Right atrium auricular region (tissue), 2 donors: ENCODE measurements around the gene ACBD4. TPM values are rescaled to one million over a fixed set of nuclear protein-coding genes. Genes with fewer than 3 reads are reported as not detected.
A peak's percentile ranks its signal among the peaks of the same experiment; 100 is the strongest.

ENCODE experiments used
- DNase-seq: peaks from one replicate; pipeline ENCODE4 v3.0.0-alpha.2; 2019; ENCODE audit warnings: low spot score
- H3K27ac ChIP-seq, 2 donors: fragments of 200-600 bp; sonication (generic); 1 replicate in 1 of 2; 2 replicates in 1 of 2; pipeline ENCODE4 v1.5.1; 2016 to 2019
- H3K27me3 ChIP-seq, 2 donors: fragments of 200-600 bp; sonication (generic); one replicate each; pipeline versions ENCODE4 v1.5.1 to v1.6.0; 2017 to 2019
- H3K36me3 ChIP-seq: fragments of 200-600 bp; sonication (generic); one replicate; pipeline ENCODE4 v1.5.1; 2016
- H3K4me1 ChIP-seq, 2 donors: fragments of 200-600 bp; sonication (generic); one replicate each; pipeline versions ENCODE4 v1.5.1 to v1.6.0; 2017 to 2019
- H3K4me3 ChIP-seq, 2 donors: fragments of 200-600 bp; sonication (generic); 1 replicate in 1 of 2; 2 replicates in 1 of 2; pipeline ENCODE4 v1.5.1; 2017 to 2019; ENCODE audit warnings: mild to moderate bottlenecking in 1 of 2, moderate library complexity in 1 of 2
- H3K9me3 ChIP-seq, 2 donors: fragments of 200-600 bp; sonication (generic); one replicate each; pipeline ENCODE4 v1.5.1; 2019
- total RNA-seq, 2 donors: library from RNA; depleted of rRNA; stranded (reverse); fragments of >200 nt; gene quantifications; one replicate each; pipeline ENCODE4 v1.1.0, GENCODE V29; 2016
- TF ChIP-seq, protein P1 (sequence below), 2 donors: fragments of 200-600 bp; sonication (generic); IDR thresholded peaks; one replicate each; pipeline ENCODE4 v1.5.1; 2019; ENCODE audit warnings: antibody characterized with exemption in 2 of 2

Gene ACBD4
- total RNA-seq, 2 donors from 2014 or later, result 9.0 to 9.4 TPM

DNA sequence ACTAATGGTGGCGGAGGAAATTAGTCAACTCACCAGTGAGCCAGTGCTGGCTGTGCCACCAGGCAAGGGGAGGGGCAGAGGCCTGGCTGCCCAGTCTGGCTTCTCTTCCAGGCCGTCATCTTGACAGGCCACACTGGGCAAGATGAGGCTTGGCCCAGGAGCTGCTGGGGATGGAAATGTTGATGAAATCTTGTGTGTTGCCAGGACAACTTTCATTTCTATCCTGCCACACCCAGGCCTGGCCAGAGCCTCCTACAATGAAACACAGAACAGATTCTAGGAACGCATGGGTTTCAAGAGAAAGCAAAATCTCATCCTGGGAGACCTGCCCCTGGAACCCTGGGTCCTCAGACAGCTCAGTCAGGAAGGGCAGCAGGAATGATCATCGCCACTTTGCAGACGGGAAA lies 35.4 kb downstream of the ACBD4 start:
- Histone ChIP-seq H3K9me3 (no peaks in the 10 kb centered on the region), H3K4me1 (peaks cover 0 to 36% of the 10 kb centered on the region in 2 donors), H3K4me3 (peak overlapping the region in 1 of 2 donors; percentile 34), H3K36me3 (no peaks in the 10 kb centered on the region), H3K27ac (peak overlapping the region; percentile 93), H3K27me3 (no peaks in the 10 kb centered on the region)
- TF ChIP-seq, protein P1, sequence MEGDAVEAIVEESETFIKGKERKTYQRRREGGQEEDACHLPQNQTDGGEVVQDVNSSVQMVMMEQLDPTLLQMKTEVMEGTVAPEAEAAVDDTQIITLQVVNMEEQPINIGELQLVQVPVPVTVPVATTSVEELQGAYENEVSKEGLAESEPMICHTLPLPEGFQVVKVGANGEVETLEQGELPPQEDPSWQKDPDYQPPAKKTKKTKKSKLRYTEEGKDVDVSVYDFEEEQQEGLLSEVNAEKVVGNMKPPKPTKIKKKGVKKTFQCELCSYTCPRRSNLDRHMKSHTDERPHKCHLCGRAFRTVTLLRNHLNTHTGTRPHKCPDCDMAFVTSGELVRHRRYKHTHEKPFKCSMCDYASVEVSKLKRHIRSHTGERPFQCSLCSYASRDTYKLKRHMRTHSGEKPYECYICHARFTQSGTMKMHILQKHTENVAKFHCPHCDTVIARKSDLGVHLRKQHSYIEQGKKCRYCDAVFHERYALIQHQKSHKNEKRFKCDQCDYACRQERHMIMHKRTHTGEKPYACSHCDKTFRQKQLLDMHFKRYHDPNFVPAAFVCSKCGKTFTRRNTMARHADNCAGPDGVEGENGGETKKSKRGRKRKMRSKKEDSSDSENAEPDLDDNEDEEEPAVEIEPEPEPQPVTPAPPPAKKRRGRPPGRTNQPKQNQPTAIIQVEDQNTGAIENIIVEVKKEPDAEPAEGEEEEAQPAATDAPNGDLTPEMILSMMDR (IDR thresholded peaks at IDR 0.05), result no peak
- DNase-seq, result peak; percentile 90

DNA sequence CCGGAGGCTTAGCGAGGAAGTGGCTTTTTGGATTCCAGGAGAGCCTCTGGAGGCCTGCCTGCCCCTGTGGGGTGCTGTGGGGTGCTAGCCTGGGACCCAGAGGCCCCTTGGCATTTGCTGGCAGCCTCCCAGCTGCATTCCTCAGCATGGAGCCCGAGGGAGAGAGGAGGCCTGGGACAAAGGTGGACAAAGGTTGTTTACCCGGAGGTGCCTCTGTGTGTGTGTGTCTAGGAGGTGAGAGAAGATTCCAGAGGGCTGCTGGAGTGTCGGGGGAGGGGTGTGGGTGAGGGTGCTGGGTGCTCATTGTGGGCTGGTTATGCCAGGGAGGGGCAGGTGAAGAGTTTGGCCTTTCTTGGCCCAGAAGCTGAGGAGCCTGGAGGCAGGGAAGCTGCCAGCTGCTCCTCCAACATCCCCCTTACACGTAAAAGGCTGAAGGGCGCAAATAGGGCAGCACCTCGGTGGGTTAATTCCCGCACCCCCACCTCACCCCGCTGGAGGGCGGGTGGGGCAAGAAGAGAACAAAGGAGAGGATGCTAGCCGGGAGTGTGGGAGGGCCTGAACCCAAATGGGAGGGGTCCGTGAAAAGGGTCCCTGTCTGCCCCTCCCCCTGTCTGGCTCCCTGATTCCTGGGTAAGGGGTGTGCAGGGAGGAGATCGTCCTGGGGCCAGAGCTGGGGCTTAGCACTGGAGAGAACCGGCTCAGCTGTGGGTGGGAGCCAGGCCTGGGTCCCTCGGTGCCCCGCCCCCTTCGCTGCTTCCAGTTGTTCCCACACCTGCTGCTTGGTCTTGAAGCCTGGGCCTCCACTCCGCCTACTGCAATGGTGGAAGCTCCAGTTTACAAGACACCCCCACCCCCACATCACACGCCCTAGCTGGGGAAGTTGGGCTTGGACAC lies 36.1 kb downstream of the ACBD4 start:
- Histone ChIP-seq H3K4me1 (peaks cover 0 to 36% of the 10 kb centered on the region in 2 donors), H3K9me3 (no peaks in the 10 kb centered on the region), H3K4me3 (peak overlapping the region; percentile 6 to 34), H3K27me3 (no peaks in the 10 kb centered on the region), H3K27ac (peak overlapping the region; percentile 93), H3K36me3 (no peaks in the 10 kb centered on the region)
- no peak for DNase-seq
- TF ChIP-seq, protein P1 (IDR thresholded peaks at IDR 0.05), result no peak

DNA sequence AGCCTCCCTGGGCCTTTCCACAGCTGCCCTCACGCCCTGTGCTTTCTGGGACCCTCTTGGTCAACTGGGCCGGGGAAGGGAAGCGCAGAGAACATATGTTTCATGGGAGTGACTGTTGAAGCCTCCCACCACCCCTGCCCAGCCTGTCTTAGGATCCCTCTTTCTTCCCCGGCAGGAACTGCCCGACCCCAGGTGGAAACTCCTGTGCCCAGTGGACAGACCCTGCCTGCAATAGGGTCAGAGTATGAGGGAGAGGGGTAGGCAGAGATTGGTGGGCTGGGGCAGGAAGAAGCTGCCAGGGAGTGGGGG lies 36.7 kb downstream of the ACBD4 start:
- H3K4me1 ChIP-seq, result peaks cover 0 to 36% of the 10 kb centered on the region in 2 donors
- H3K9me3 ChIP-seq, result no peaks in the 10 kb centered on the region
- TF ChIP-seq, protein P1 (IDR thresholded peaks at IDR 0.05), result no peak
- H3K27me3 ChIP-seq, result no peaks in the 10 kb centered on the region
- H3K27ac ChIP-seq, result peak overlapping the region; percentile 93
- H3K4me3 ChIP-seq, result peak overlapping the region; percentile 6 to 34
- no peaks in the 10 kb centered on the region for H3K36me3 ChIP-seq
- DNase-seq, result no peak

DNA sequence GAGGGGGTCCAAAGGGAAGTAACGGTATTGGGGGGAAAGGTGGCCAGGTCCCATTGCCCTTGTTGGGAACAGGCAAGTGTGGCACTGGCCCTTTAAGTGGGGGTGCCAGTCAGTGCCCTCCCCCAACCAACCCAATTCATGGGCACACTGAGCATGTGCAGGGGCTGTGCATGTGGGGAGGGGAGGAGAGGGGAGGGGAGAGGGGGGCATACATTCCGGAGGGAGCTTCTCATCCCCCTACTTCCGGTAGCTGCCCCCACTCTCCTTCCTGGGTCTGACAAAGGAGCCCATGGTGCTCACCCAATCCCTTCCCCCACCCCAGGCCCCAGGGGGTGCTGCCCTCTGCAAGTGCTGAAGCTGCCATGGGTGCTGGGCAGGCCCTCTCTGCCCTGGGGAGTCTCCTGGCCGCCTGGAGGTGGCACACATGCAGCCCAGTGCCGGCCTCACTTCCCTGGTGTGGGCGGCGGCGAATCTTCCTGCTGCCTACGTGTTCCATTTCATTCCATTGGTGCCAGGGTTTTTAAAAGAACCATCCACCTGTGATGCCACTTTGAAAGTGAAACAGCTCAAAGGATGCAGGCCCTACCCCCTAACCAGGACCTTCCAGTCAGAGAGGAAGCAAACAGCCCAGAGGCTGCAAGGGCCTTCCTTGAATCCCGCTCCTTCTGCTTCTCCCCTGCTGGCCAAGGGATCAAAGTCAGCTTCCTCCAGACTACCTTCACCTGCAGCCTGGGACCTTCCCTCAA lies 37.2 kb downstream of the ACBD4 start:
- Histone ChIP-seq H3K9me3 (no peaks in the 10 kb centered on the region), H3K36me3 (no peaks in the 10 kb centered on the region), H3K27ac (peak overlapping the region; percentile 93), H3K4me1 (peaks cover 0 to 36% of the 10 kb centered on the region in 2 donors), H3K27me3 (no peaks in the 10 kb centered on the region), H3K4me3 (peak overlapping the region; percentile 10 to 34)
- DNase-seq, result no peak
- TF ChIP-seq, protein P1 (IDR thresholded peaks at IDR 0.05), result no peak

DNA sequence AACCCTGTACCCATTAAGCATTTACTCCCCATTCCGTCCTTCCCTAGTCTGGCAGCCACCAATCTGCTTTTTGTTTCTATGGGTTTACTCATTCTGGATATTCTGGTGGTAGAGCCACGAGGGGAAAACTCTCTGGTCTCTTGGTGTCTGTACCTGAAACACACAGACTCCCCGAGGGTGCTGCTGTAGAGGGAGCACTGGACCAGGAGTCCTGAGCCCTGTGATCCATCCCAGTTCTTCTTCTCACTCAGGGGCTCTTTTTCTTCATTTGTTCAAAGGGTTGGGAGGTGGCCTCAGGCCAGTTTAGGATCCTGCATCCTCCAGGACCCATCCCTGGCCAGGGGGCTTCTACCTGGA lies 40.2 kb downstream of the ACBD4 start:
- Histone ChIP-seq H3K27ac (peak overlapping the region in 1 of 2 donors; percentile 21), H3K4me3 (no peak overlapping the region), H3K27me3 (no peaks in the 10 kb centered on the region), H3K9me3 (no peaks in the 10 kb centered on the region), H3K4me1 (peaks cover 0 to 28% of the 10 kb centered on the region in 2 donors), H3K36me3 (no peaks in the 10 kb centered on the region)
- no peak for DNase-seq
- TF ChIP-seq, protein P1 (IDR thresholded peaks at IDR 0.05), result no peak
